Kidney (tissue), 22 donors: ENCODE results near the gene UBE4A. TPM values are rescaled to one million over a fixed set of nuclear protein-coding genes. Genes with fewer than 3 reads are reported as not detected.

Experiments used
- DNase-seq, 5 donors: peaks; one replicate each; pipeline ENCODE4 v3.0.0-alpha.2; 2013 to 2020
- FAIRE-seq: peaks from 2 replicates; lab custom pipeline; 2012; peaks lifted over from hg19 to GRCh38; lab: Jason Lieb, UNC
- H3K27ac ChIP-seq, 2 donors: one replicate each; pipeline ENCODE4 v1.7.0; 2013; ENCODE audit warnings: low read depth in 2 of 2, low read length in 2 of 2, inconsistent platforms in 1 of 2
- H3K27me3 ChIP-seq: one replicate; pipeline ENCODE4 v1.7.1; 2013; ENCODE audit warnings: low read length, inconsistent platforms; ENCODE audit not compliant: control insufficient read depth, insufficient read depth
- H3K36me3 ChIP-seq, 3 donors: one replicate each; pipeline versions ENCODE4 v1.7.0 to v1.7.1; 2013; ENCODE audit warnings: low read length in 3 of 3, control low read depth in 1 of 3, inconsistent platforms in 1 of 3; ENCODE audit not compliant: insufficient read depth in 3 of 3, control insufficient read depth in 2 of 3
- H3K4me1 ChIP-seq, 3 donors: one replicate each; pipeline versions ENCODE4 v1.7.0 to v1.7.1; 2013; ENCODE audit warnings: low read length in 3 of 3, inconsistent platforms in 1 of 3, low read depth in 1 of 3; ENCODE audit not compliant: control insufficient read depth in 2 of 3, insufficient read depth in 2 of 3
- H3K4me3 ChIP-seq, 3 donors: one replicate each; pipeline versions ENCODE4 v1.7.0 to v1.8.1; 2013; ENCODE audit warnings: low read length in 3 of 3, control low read depth in 1 of 3, inconsistent platforms in 1 of 3
- H3K9ac ChIP-seq, 3 donors: one replicate each; pipeline versions ENCODE4 v1.7.0 to v1.7.1; 2013; ENCODE audit warnings: low read length in 3 of 3, control low read depth in 1 of 3, inconsistent platforms in 1 of 3
- H3K9me3 ChIP-seq, 3 donors: one replicate each; pipeline versions ENCODE4 v1.7.0 to v1.7.1; 2013; ENCODE audit warnings: low read length in 3 of 3, control low read depth in 1 of 3, inconsistent platforms in 1 of 3; ENCODE audit not compliant: control insufficient read depth in 2 of 3, insufficient read depth in 1 of 3
- CTCF ChIP-seq: IDR thresholded peaks from 3 replicates; pipeline ENCODE4 v1.5.1; 2012; ENCODE audit warnings: mild to moderate bottlenecking, moderate library complexity, borderline replicate concordance; ENCODE audit not compliant: insufficient read depth; ENCODE audit errors: extremely low read depth
- intact Hi-C: fragments of 100-400 bp; cut with DNase I; formaldehyde crosslinking; loops from one replicate; pipeline ENCODE4 v1.11.1; 2022
- long read RNA-seq, 10 donors: library from polyadenylated mRNA in 1 of 10; unstranded in 1 of 10; transcript quantifications; one replicate each; pipeline ENCODE4 v2.0.0 and lab custom pipeline, GENCODE V29; 2021 to 2026
- polyA plus RNA-seq: library from polyadenylated mRNA; stranded (reverse); fragments of 350-450 nt; fragmentation: Illumina TruSeq; extraction: RNeasy Lipid Tissue Mini Kit (QIAGEN cat#74804); gene quantifications from one replicate; pipeline ENCODE4 v1.2.3, GENCODE V29; 2014; ENCODE audit warnings: low read depth, low replicate concordance; ENCODE audit not compliant: insufficient read depth
- total RNA-seq: library from RNA; stranded (reverse); fragmentation: NEBNext Ultra II Directional; extraction: Animal tissue kit (Norgen Biotek cat#: 25700); gene quantifications from one replicate; pipeline ENCODE4 v1.2.1, GENCODE V29; 2021
- donor health status: control.
- donor health status: control.
- donor health status: control.
- donor health status: control.
- donor health status: control.
- donor health status: DM: yes; HTN: yes; CAD: no.
- donor health status: Normal renal cell carcinoma (clear cell type).

The UBE4A gene
- total RNA-seq: 39.2 TPM
- 11.2 TPM for polyA plus RNA-seq
- long read RNA-seq, donor 1: 0 reads
- long read RNA-seq, donor 2, full-length matches to known transcripts: 3 of 24 reads
- long read RNA-seq, donor 2, partial matches to known transcripts: 21 of 24 reads
- long read RNA-seq, donor 2, other reads (novel, unspliced or antisense): 0 of 24 reads
- long read RNA-seq, donor 3, full-length matches to known transcripts: 2 of 12 reads
- long read RNA-seq, donor 3, partial matches to known transcripts: 10 of 12 reads
- long read RNA-seq, donor 3, other reads (novel, unspliced or antisense): 0 of 12 reads
- long read RNA-seq, donor 4, full-length matches to known transcripts: 1 of 6 reads
- long read RNA-seq, donor 4, partial matches to known transcripts: 5 of 6 reads
- long read RNA-seq, donor 4, other reads (novel, unspliced or antisense): 0 of 6 reads
- long read RNA-seq, donor 5, full-length matches to known transcripts: 1 of 1 reads
- long read RNA-seq, donor 5, partial matches to known transcripts: 0 of 1 reads
- long read RNA-seq, donor 5, other reads (novel, unspliced or antisense): 0 of 1 reads
- long read RNA-seq, donor 6, full-length matches to known transcripts: 1 of 13 reads
- long read RNA-seq, donor 6, partial matches to known transcripts: 12 of 13 reads
- long read RNA-seq, donor 6, other reads (novel, unspliced or antisense): 0 of 13 reads
- long read RNA-seq, donor 7, full-length matches to known transcripts: 7 of 16 reads
- long read RNA-seq, donor 7, partial matches to known transcripts: 3 of 16 reads
- long read RNA-seq, donor 7, other reads (novel, unspliced or antisense): 6 of 16 reads
- long read RNA-seq, donor 8: 0 reads
- long read RNA-seq, donor 9, full-length matches to known transcripts: 1 of 1 reads
- long read RNA-seq, donor 9, partial matches to known transcripts: 0 of 1 reads
- long read RNA-seq, donor 9, other reads (novel, unspliced or antisense): 0 of 1 reads
- long read RNA-seq, donor 10, full-length matches to known transcripts: 1 of 42 reads
- long read RNA-seq, donor 10, partial matches to known transcripts: 41 of 42 reads
- long read RNA-seq, donor 10, other reads (novel, unspliced or antisense): 0 of 42 reads

GRCh38 chr11:118359295-118359958 lies at the start of gene UBE4A:
Gene UBE4A, plus strand, starts transcription at chr11:118359600. Its CDS starts 5,481 bp downstream, at chr11:118365081.
- Histone ChIP-seq H3K9me3 (no peaks in the 10 kb centered on the region), H3K36me3 (peaks cover 0 to 2% (median 0%) of the 10 kb centered on the region in 3 donors), H3K27me3 (no peaks in the 10 kb centered on the region), H3K9ac (peak within 1 kb of the TSS; percentile 85 to 100 (median 98)), H3K27ac (peak within 1 kb of the TSS; percentile 22 to 66), H3K4me3 (peak within 1 kb of the TSS; percentile 99 to 100 (median 100)), H3K4me1 (peaks cover 0 to 8% (median 4%) of the 10 kb centered on the region in 3 donors)
- peak; percentile 4 for TF ChIP-seq CTCF
- DNase-seq: peak; percentile 94 to 99 (median 96)
- intact Hi-C loops: no loop called here
- FAIRE-seq: no peak

- no peak for TF ChIP-seq CTCF
- Histone ChIP-seq H3K4me1 (no peaks in the 10 kb centered on the region), H3K27me3 (no peaks in the 10 kb centered on the region), H3K36me3 (no peaks in the 10 kb centered on the region), H3K4me3 (no peak overlapping the region), H3K27ac (no peak overlapping the region), H3K9ac (no peak overlapping the region), H3K9me3 (no peaks in the 10 kb centered on the region)
- DNase-seq (no peak), FAIRE-seq (no peak)
- intact Hi-C loops: no loop called here
These were observed 49.1 kb upstream of the UBE4A start for GRCh38 chr11:118310271-118310670.

- intact Hi-C loops: no loop called here
- no peak for DNase-seq
- Histone ChIP-seq H3K36me3 (no peaks in the 10 kb centered on the region), H3K4me1 (no peaks in the 10 kb centered on the region), H3K27ac (no peak overlapping the region), H3K9ac (no peak overlapping the region), H3K4me3 (no peak overlapping the region), H3K9me3 (no peaks in the 10 kb centered on the region), H3K27me3 (no peaks in the 10 kb centered on the region)
- TF ChIP-seq CTCF: no peak
- FAIRE-seq: no peak
These were observed 48.5 kb upstream of the UBE4A start for GRCh38 chr11:118310781-118311485.
